Epithelial cell of esophagus (primary cell): ENCODE measurements around the gene HS6ST2.

Source experiments
- DNase-seq: peaks from one replicate; pipeline ENCODE4 v3.0.0; 2010; ENCODE audit warnings: low read depth
- H3K4me3 ChIP-seq: 2 replicates; pipeline ENCODE4 v1.5.1; 2011; ENCODE audit warnings: mild to moderate bottlenecking, low read length, control low read depth
- CTCF ChIP-seq: IDR thresholded peaks from 2 replicates; pipeline ENCODE4 v1.5.1; 2011; ENCODE audit warnings: low read depth, mild to moderate bottlenecking, low read length, control low read depth, inconsistent platforms; ENCODE audit not compliant: insufficient read depth; ENCODE audit errors: missing control alignments

The HS6ST2 gene

GRCh38 chrX:132807411-132808030 is 150.9 kb downstream of the HS6ST2 start:
- no peak for DNase-seq
- H3K4me3 ChIP-seq = no peak overlapping the region
- no peak for TF ChIP-seq CTCF

- no peak overlapping the region for H3K4me3 ChIP-seq
These were observed 156.4 kb downstream of the HS6ST2 start for GRCh38 chrX:132802033-132802432.

GRCh38 chrX:132795181-132795580 is 163.2 kb downstream of the HS6ST2 start:
- TF ChIP-seq CTCF = no peak
- H3K4me3 ChIP-seq = no peak overlapping the region
- DNase-seq = no peak

More at GRCh38 chrX:132802033-132802432, 156.4 kb downstream of the HS6ST2 start:
- no peak for DNase-seq
- no peak for TF ChIP-seq CTCF

GRCh38 chrX:132791714-132792113 is 166.7 kb downstream of the HS6ST2 start:
- H3K4me3 ChIP-seq = no peak overlapping the region
- TF ChIP-seq CTCF = no peak
- DNase-seq = no peak

- DNase-seq = no peak
- no peak for TF ChIP-seq CTCF
- H3K4me3 ChIP-seq = no peak overlapping the region
These were observed 168.1 kb downstream of the HS6ST2 start for GRCh38 chrX:132790329-132790728.

- H3K4me3 ChIP-seq = no peak overlapping the region
- TF ChIP-seq CTCF = no peak
- DNase-seq = peak; percentile 17
These were observed 172.2 kb downstream of the HS6ST2 start for GRCh38 chrX:132786217-132786616.

- no peak for DNase-seq
- no peak overlapping the region for H3K4me3 ChIP-seq
- TF ChIP-seq CTCF = no peak
These were observed 179.5 kb downstream of the HS6ST2 start for GRCh38 chrX:132778917-132779316.
